K562 (cell line): ENCODE results near the gene WWP2. TPM values are rescaled to one million over a fixed set of nuclear protein-coding genes. Genes with fewer than 3 reads are reported as not detected.

Experiments used
- ARID2 ChIP-seq: fragments of 450-650 bp; IDR thresholded peaks from 2 replicates; pipeline ENCODE4 v1.6.1; 2017; ENCODE audit warnings: antibody characterized with exemption, mild to moderate bottlenecking
- BCL6 ChIP-seq: fragments of 250-450 bp; sonication (Bioruptor Pico); IDR thresholded peaks from 2 replicates; pipeline ENCODE4 v1.4.0; 2020
- BMI1 ChIP-seq: fragments of 150-350 bp; IDR thresholded peaks from 2 replicates; pipeline ENCODE4 v1.6.1; 2014; ENCODE audit warnings: low read length
- ELF1 ChIP-seq: fragments of 200-800 bp; sonication (Bioruptor generic); IDR thresholded peaks from 2 replicates; pipeline ENCODE4 v1.6.1; 2016; ENCODE audit warnings: missing genetic modification characterization, missing compliant biosample characterization
- HDAC2 ChIP-seq: fragments of 450-650 bp; IDR thresholded peaks from 2 replicates; pipeline ENCODE4 v1.6.1; 2016; ENCODE audit warnings: mild to moderate bottlenecking
- HMG20A ChIP-seq: fragments of 450-650 bp; formaldehyde crosslinking; conservative IDR thresholded peaks from 2 replicates; pipeline ENCODE4 v1.4.0; 2020; ENCODE audit warnings: mild to moderate bottlenecking, mixed read lengths
- HNRNPH1 ChIP-seq: fragments of 200-400 bp; formaldehyde crosslinking; optimal IDR thresholded peaks from 2 replicates; pipeline ENCODE3; 2017; ENCODE audit warnings: low read depth, mild to moderate bottlenecking, low read length, moderate library complexity
- NCOA1 ChIP-seq: fragments of 450-650 bp; IDR thresholded peaks from 2 replicates; pipeline ENCODE4 v1.6.1; 2016; ENCODE audit warnings: low read depth
- NCOA2 ChIP-seq, 2 experiments: fragments of 450-650 bp; IDR thresholded peaks; 2 replicates each; pipeline ENCODE4 v1.6.1; 2018; ENCODE audit warnings: mild to moderate bottlenecking in 2 of 2, moderate library complexity in 1 of 2; ENCODE audit not compliant: partially characterized antibody in 2 of 2
- POLR2H ChIP-seq: IDR thresholded peaks from 2 replicates; pipeline ENCODE4 v1.6.1; 2016; ENCODE audit warnings: missing genetic modification characterization, low read depth, mild to moderate bottlenecking, control low read depth, missing compliant biosample characterization, moderate library complexity
- POLR3G ChIP-seq: IDR thresholded peaks from 2 replicates; pipeline ENCODE4 v1.6.1; 2011; ENCODE audit not compliant: insufficient read length, insufficient replicate concordance; ENCODE audit errors: extremely low read depth
- PURB ChIP-seq: sonication (generic); formaldehyde crosslinking; IDR thresholded peaks from 2 replicates; pipeline ENCODE4 v1.9.0; 2021; ENCODE audit warnings: low read depth, mild to moderate bottlenecking, missing genetic modification reagents
- SUPT5H ChIP-seq: fragments of 450-650 bp; IDR thresholded peaks from 2 replicates; pipeline ENCODE4 v1.6.1; 2016
- XRCC4 ChIP-seq: IDR thresholded peaks from one replicate; pipeline ENCODE4 v1.6.1; 2011; ENCODE audit not compliant: insufficient read depth, insufficient read length; ENCODE audit errors: extremely low read depth
- XRCC5 ChIP-seq: fragments of 200-400 bp; formaldehyde crosslinking; IDR thresholded peaks from 2 replicates; pipeline ENCODE4 v1.6.1; 2017; ENCODE audit warnings: low read depth, mild to moderate bottlenecking, low read length
- ZNF431 ChIP-seq: sonication (generic); formaldehyde crosslinking; IDR thresholded peaks from 2 replicates; pipeline ENCODE4 v1.8.0; 2022; ENCODE audit warnings: mild to moderate bottlenecking, missing genetic modification reagents
- ZNF436 ChIP-seq: fragments of 250-450, 450-650 bp; sonication (Bioruptor Pico); formaldehyde crosslinking; IDR thresholded peaks from 2 replicates; pipeline ENCODE4 v1.7.0; 2020; ENCODE audit warnings: mild to moderate bottlenecking
- polyA plus RNA-seq, 8 experiments: library from polyadenylated mRNA; depleted of rRNA in 4 of 8; stranded (reverse) in 5 of 8; unstranded in 3 of 8; fragments of >200 nt; fragmentation: Nextera tagmentation in 2 of 8; fragmentation: Illumina TruSeq in 1 of 8; extraction: Ambion mirVana in 2 of 8; extraction: Trizol in 1 of 8; gene quantifications; 2 replicates each; pipeline versions ENCODE4 v1.2.1 to v1.2.3, GENCODE V29; 2011 to 2014; ENCODE audit warnings: inconsistent platforms in 1 of 8, missing spikeins in 1 of 8
- total RNA-seq, 7 experiments: library from RNA; depleted of rRNA in 6 of 7; stranded (reverse); fragments of >200 nt in 6 of 7; fragmentation: Illumina TruSeq in 2 of 7; extraction: Trizol in 2 of 7; gene quantifications; 2 replicates each; pipeline versions ENCODE4 v1.2.1 to v1.2.3, GENCODE V29; 2011 to 2021; ENCODE audit warnings: low replicate concordance in 1 of 7
- TF ChIP-seq, protein P1 (sequence below): sonication (generic); formaldehyde crosslinking; IDR thresholded peaks from 2 replicates; pipeline ENCODE4 v1.8.0; 2023; ENCODE audit warnings: mild to moderate bottlenecking, missing genetic modification reagents
- TF ChIP-seq, protein P2 (sequence below): fragments of 450-650 bp; formaldehyde crosslinking; IDR thresholded peaks from 2 replicates; pipeline ENCODE4 v1.4.0; 2022; ENCODE audit warnings: mild to moderate bottlenecking, moderate library complexity
- TF ChIP-seq, protein P3 (sequence below): fragments of 450-650 bp; formaldehyde crosslinking; IDR thresholded peaks from 2 replicates; pipeline ENCODE4 v1.4.0; 2020; ENCODE audit warnings: mild to moderate bottlenecking, moderate library complexity
- TF ChIP-seq, protein P4 (sequence below): sonication (generic); formaldehyde crosslinking; IDR thresholded peaks from 2 replicates; pipeline ENCODE4 v1.8.0; 2022; ENCODE audit warnings: mild to moderate bottlenecking, missing genetic modification reagents, borderline replicate concordance
- TF ChIP-seq, protein P5 (sequence below): fragments of 450-650 bp; IDR thresholded peaks from 2 replicates; pipeline ENCODE4 v1.7.0; 2016; ENCODE audit warnings: borderline replicate concordance

Gene WWP2
- total and polyA plus RNA-seq, 9 of the 15 experiments (the other 6 are each of a cell fraction or from before 2014, with no cell fraction given): 1.9 to 34.4 (median 14.6) TPM

DNA sequence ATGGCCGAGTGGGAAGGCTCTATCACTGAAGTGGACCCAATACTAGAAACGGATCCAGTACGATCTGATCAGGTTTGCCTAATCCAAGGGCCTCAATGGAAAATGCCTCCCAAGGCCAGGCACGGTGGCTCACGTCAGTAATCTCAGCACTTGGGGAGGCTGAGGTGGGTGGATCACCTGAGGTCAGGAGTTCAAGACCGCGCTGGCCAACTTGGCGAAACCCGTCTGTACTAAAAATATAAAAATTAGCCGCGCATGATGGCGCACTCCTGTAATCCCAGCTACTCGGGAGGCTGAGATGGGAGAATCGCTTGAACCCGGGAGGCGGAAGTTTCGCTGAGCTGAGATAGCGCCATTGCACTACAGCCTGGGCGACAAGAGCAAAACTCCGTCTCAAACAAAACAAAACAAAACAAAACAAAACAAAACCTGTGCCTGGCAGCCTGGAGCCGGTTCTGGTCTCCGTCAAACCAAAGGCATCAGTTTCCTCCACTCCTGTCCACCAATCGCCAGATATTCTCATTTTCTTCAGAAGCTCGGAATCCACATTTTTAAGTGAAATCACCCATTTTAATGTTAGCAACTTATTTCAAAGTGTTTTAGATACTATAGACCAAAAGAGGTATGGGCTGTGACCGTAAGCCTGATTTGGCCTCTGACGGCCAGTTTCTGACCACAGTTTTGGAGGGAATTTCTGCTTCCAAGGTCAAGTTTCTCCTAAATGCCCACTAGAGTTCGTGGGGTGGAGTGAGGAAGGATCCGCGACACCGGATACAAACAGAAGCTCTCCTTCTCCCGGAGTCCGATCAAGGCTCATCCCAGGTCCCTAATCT, 36.4 kb upstream of the WWP2 start (continued):
- TF ChIP-seq, protein P1, sequence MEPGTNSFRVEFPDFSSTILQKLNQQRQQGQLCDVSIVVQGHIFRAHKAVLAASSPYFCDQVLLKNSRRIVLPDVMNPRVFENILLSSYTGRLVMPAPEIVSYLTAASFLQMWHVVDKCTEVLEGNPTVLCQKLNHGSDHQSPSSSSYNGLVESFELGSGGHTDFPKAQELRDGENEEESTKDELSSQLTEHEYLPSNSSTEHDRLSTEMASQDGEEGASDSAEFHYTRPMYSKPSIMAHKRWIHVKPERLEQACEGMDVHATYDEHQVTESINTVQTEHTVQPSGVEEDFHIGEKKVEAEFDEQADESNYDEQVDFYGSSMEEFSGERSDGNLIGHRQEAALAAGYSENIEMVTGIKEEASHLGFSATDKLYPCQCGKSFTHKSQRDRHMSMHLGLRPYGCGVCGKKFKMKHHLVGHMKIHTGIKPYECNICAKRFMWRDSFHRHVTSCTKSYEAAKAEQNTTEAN (CRISPR knock-in tag): peak; percentile 68; the same call in 1 of the 2 replicates
- no peak for TF ChIP-seq HMG20A (CRISPR knock-in tag)
- TF ChIP-seq ARID2: no peak
- no peak for TF ChIP-seq ELF1 (tag)
- TF ChIP-seq HDAC2: no peak
- TF ChIP-seq, protein P2, sequence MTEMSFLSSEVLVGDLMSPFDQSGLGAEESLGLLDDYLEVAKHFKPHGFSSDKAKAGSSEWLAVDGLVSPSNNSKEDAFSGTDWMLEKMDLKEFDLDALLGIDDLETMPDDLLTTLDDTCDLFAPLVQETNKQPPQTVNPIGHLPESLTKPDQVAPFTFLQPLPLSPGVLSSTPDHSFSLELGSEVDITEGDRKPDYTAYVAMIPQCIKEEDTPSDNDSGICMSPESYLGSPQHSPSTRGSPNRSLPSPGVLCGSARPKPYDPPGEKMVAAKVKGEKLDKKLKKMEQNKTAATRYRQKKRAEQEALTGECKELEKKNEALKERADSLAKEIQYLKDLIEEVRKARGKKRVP (CRISPR knock-in tag): no peak
- TF ChIP-seq, protein P3, sequence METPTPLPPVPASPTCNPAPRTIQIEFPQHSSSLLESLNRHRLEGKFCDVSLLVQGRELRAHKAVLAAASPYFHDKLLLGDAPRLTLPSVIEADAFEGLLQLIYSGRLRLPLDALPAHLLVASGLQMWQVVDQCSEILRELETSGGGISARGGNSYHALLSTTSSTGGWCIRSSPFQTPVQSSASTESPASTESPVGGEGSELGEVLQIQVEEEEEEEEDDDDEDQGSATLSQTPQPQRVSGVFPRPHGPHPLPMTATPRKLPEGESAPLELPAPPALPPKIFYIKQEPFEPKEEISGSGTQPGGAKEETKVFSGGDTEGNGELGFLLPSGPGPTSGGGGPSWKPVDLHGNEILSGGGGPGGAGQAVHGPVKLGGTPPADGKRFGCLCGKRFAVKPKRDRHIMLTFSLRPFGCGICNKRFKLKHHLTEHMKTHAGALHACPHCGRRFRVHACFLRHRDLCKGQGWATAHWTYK: no peak
- TF ChIP-seq HNRNPH1: no peak
- TF ChIP-seq, protein P4, sequence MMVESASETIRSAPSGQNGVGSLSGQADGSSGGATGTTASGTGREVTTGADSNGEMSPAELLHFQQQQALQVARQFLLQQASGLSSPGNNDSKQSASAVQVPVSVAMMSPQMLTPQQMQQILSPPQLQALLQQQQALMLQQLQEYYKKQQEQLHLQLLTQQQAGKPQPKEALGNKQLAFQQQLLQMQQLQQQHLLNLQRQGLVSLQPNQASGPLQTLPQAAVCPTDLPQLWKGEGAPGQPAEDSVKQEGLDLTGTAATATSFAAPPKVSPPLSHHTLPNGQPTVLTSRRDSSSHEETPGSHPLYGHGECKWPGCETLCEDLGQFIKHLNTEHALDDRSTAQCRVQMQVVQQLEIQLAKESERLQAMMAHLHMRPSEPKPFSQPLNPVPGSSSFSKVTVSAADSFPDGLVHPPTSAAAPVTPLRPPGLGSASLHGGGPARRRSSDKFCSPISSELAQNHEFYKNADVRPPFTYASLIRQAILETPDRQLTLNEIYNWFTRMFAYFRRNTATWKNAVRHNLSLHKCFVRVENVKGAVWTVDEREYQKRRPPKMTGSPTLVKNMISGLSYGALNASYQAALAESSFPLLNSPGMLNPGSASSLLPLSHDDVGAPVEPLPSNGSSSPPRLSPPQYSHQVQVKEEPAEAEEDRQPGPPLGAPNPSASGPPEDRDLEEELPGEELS: no peak
- TF ChIP-seq, protein P5, sequence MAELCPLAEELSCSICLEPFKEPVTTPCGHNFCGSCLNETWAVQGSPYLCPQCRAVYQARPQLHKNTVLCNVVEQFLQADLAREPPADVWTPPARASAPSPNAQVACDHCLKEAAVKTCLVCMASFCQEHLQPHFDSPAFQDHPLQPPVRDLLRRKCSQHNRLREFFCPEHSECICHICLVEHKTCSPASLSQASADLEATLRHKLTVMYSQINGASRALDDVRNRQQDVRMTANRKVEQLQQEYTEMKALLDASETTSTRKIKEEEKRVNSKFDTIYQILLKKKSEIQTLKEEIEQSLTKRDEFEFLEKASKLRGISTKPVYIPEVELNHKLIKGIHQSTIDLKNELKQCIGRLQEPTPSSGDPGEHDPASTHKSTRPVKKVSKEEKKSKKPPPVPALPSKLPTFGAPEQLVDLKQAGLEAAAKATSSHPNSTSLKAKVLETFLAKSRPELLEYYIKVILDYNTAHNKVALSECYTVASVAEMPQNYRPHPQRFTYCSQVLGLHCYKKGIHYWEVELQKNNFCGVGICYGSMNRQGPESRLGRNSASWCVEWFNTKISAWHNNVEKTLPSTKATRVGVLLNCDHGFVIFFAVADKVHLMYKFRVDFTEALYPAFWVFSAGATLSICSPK: no peak
- TF ChIP-seq XRCC4: no peak
- no peak for TF ChIP-seq NCOA1
- TF ChIP-seq SUPT5H: no peak
- no peak for TF ChIP-seq BCL6 (CRISPR knock-in tag)
- no peak for TF ChIP-seq ZNF436
- no peak for TF ChIP-seq NCOA2 (IDR thresholded peaks at IDR 0.05; ENCODE audit: partially characterized antibody in 2 of 2)
- no peak for TF ChIP-seq PURB (CRISPR knock-in tag)
- TF ChIP-seq POLR3G: no peak
- TF ChIP-seq ZNF431: no peak
- no peak for TF ChIP-seq XRCC5
- TF ChIP-seq BMI1: no peak
- TF ChIP-seq POLR2H (tag): no peak
